HG03469 (cell line): Measurements from ENCODE around the gene MSRB1.
A peak's percentile ranks its signal among the peaks of the same experiment; 100 is the strongest.
"Not testable (repeated sequence)": the region's sequence is repeated elsewhere in the genome, so short reads cannot be mapped to it uniquely, and the experiment has no call there.

ENCODE experiments used
- ATAC-seq: cut with Tn5 transposase; IDR thresholded peaks from one replicate; pipeline ENCODE4 v1.9.1; 2021; ENCODE audit warnings: mild to moderate bottlenecking, moderate library complexity, moderate number of reproducible peaks; ENCODE audit not compliant: unreplicated experiment

Gene MSRB1

DNA sequence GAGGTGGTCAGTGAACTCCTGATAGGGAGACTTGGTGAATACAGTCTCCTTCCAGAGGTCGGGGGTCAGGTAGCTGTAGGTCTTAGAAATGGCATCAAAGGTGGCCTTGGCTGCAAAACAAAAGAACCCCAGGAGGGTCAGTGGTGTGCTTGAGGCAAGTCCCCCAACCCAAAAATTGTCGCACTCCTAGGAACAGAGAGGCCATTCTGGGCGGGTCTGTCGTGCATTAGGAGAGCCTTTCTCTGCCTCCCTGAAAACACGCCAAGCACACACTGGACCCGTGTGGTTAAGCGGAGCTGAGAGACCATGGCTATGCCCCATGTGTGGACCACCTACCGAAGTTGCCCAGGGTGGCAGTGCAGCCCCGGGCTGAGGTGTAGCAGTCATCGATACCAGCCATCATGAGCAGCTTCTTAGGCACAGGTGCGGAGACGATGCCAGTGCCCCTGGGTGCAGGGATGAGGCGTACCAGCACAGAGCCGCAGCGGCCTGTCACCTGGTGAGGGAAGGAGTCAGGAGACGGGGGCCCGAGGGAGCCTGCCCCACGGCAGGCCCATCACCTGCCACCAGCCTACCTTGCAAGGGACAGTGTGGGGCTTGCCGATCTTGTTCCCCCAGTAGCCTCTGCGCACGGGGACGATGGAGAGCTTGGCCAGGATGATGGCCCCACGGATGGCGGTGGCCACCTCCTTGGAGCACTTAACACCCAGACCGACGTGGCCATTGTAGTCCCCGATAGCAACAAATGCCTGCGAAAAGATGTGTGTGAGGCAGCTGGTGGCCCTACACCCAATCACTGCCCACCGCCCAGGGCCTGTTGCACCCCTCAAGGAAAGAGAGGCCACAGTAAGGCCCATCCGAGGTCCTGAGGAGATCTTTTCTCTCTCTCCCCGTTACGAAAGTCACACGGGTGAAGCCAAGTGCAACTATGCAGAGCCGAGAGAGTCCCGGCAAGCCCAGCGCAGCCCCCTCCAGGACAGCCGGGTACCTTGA lies 19.5 kb upstream of the MSRB1 start:
- not testable (repeated sequence) for ATAC-seq

- ATAC-seq: no peak
Measured at GRCh38 chr16:1961651-1962067, 18.7 kb upstream of the MSRB1 start.

DNA sequence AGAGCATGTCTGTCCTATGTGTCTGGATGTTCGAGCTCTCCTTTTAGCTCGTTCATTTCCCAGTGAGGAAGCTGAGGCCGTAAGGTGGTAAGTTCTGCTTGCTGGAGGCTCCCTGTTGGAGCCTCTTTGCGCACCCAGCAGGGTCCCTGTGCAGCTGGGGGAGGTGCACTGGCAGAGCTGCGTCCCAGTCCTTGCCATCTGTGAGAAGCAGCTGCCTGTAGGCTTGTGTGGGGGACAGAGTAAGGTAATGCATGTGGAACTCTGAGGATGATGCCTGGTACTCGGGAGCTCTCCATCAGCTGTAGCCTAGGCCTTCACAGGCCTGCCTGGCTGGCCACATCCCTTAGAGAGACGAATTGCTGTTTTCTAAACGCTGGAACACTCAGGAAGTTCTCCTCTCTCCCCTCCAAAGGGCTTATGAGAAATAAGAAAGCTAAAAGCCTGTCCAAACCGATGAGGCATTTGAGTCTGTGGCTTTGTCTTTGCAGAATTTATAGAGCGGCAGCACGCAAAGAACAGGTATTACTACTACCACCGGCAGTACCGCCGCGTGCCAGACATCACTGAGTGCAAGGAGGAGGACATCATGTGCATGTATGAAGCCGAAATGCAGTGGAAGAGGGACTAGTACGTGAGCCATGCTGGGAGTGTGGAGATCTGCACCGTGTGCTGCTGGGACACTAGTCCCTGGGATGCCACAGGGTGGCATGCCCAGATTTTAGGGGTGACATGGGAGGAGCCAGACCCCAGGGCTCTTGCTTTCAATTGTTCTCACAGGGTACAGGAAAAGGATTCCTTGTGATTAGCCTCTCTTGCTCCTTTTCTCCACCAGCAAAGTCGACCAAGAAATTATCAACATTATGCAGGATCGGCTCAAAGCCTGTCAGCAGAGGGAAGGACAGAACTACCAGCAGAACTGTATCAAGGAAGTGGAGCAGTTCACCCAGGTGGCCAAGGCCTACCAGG lies 17.9 kb upstream of the MSRB1 start:
- no peak for ATAC-seq

- ATAC-seq: peak; percentile 46
Measured at GRCh38 chr16:1959269-1960039, 16.5 kb upstream of the MSRB1 start, which contains the start of gene NDUFB10. Gene NDUFB10, plus strand, starts transcription at chr16:1959538. Its CDS starts 87 bp downstream, at chr16:1959625.

DNA sequence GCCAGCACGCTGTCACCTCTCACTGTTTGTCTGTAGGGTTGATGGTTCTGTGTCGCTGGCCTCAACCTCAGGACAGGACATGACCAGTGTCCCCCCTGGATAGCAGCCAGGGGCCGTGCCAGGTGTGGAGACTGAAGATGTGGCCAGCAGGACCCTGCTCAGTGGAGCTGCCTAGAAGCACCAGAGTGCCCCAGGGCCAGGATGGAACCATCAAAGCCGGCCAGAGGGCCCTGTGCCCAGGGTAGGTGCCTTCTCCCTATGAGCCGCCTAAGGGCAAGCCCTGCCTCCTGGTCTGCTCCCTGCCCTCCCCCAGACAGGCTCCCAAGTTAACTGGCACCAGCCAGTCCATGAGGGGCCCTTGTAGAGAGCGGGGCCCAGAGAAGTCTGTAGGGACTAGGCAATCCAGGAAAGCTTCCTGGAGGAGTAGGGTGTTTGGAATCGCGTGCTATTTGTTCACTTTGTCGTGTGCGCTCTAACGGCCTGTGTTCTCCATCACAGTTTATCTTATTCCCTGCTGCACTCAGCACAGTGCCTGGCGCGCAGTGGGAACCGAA lies 15.8 kb upstream of the MSRB1 start:
- ATAC-seq: no peak

- not testable (repeated sequence) for ATAC-seq
Measured at GRCh38 chr16:1958143-1958491, 15.1 kb upstream of the MSRB1 start.

GRCh38 chr16:1957434-1958142 lies 14.6 kb upstream of the MSRB1 start:
- not testable (repeated sequence) for ATAC-seq

DNA sequence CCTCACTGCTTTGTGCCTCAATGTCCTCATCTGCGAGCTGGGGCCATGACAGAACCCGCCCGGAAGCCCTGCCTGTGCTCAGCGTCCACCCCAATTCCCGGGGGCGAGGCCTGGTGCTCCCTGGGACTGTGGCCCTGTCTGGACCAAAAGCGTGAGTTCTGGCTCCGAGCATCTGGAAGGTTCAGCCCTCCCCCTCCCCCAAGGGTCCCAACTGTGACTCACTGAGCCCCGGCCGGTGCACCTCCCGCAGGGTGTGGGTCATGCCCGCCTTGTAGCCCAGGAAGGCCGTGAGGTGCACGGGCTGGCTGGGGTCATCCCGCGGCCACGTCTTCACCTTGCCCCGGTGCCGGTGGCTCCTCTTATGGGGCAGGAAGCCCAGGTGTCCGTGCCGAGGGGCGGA lies 10.7 kb upstream of the MSRB1 start:
- ATAC-seq: no peak

GRCh38 chr16:1950559-1950958 lies 7.6 kb upstream of the MSRB1 start:
- ATAC-seq: no peak

DNA sequence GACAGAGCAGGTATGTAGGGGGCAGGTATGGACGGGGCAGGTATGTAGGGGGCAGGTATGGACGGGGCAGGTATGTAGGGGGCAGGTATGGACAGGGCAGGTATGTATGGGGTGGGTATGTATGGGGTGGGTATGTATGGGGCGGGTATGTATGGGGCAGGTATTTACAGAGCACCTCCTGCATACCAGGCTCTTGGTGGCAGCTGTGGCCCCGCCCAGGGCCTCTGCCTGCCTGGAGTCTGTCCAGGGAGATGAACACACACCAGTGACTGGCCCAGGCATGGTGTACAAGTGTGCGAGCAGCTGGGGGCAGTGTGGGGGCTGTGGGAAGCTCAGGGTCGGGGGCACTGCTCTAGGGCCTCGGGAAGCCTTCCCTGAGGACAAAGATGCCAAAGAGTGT lies 7.0 kb upstream of the MSRB1 start:
- ATAC-seq: no peak

GRCh38 chr16:1949507-1949906 lies 6.5 kb upstream of the MSRB1 start:
- no peak for ATAC-seq

GRCh38 chr16:1947369-1947670 lies 4.3 kb upstream of the MSRB1 start:
- ATAC-seq: no peak

DNA sequence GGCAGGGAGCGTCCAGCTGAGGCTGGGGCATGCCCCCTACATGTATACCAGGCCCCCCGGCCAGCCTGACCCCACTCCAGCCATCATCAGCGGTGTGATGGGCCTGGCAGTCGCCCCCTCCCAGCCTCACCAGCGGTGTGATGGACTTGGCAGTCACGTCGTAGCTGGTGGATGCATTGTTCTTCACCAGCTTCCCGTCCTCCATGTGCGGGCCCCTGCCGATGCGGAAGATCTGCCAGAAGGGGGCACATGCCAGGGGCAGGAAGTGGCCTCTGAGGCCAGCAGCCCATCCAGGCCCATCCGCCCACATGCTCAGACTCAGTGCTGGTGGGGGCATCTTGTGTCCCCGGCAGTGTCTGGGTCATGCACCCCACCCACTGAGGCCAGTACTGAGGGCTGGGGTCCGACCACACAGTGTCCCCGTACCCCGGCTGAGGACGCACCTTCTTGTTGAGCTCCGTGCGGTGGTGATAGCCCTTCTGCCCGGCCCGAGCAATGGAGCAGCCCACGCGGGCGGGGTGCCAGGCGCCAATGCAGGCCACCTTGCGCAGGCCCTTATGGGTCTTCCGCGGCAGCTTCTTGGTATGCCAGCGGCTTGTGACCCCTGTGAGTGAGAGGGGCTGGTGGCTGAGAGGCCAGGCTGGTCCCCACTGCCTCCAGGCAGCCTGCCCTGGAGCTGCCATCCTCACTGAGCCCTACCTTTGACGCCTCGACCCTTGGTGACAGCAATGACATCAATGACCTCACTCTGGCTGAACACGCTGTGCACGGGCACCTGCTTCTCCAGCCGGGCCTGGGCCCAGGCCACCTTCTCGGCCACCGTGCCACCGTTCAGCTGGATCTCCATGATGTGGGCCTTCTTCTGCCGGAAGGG lies 3.7 kb upstream of the MSRB1 start:
- no peak for ATAC-seq

- ATAC-seq: no peak
Measured at GRCh38 chr16:1945559-1946391, 2.8 kb upstream of the MSRB1 start.

GRCh38 chr16:1944612-1945199 lies 1.7 kb upstream of the MSRB1 start:
- ATAC-seq: no peak

GRCh38 chr16:1942047-1942809 lies 771 bp downstream of the MSRB1 start:
- ATAC-seq: no peak
